PC-9 (cell line): ENCODE measurements around the gene ZFR.

Experiments used
- EZH2 ChIP-seq: fragments of 200-600 bp; sonication (generic); IDR thresholded peaks from 2 replicates; pipeline ENCODE4 v1.8.0; 2017; ENCODE audit warnings: antibody characterized with exemption, low read depth
- TF ChIP-seq, protein P1 (sequence below): fragments of 200-600 bp; sonication (generic); conservative IDR thresholded peaks from 2 replicates; pipeline ENCODE4 v1.6.1; 2017; ENCODE audit warnings: mixed run types, antibody characterized with exemption, mild to moderate bottlenecking, moderate library complexity

DNA sequence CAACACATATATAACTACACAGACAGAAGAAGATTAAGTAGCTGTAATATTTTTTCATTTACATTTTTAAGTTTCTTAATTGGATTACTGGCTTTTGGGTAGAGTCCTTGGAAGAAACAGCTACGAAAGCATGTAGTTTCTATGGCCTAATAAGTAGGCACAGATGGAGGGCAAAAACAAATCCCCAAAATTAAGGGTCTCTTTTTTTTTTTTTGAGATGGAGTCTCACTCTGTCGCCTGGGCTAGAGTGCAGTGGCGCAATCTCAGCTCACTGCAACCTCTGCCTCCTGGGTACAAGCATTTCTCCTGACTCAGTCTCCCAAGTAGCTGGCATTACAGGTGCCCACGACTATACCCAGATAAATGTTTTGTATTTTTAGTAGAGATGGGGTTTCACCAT, 104.7 kb downstream of the ZFR start:
- TF ChIP-seq, protein P1, sequence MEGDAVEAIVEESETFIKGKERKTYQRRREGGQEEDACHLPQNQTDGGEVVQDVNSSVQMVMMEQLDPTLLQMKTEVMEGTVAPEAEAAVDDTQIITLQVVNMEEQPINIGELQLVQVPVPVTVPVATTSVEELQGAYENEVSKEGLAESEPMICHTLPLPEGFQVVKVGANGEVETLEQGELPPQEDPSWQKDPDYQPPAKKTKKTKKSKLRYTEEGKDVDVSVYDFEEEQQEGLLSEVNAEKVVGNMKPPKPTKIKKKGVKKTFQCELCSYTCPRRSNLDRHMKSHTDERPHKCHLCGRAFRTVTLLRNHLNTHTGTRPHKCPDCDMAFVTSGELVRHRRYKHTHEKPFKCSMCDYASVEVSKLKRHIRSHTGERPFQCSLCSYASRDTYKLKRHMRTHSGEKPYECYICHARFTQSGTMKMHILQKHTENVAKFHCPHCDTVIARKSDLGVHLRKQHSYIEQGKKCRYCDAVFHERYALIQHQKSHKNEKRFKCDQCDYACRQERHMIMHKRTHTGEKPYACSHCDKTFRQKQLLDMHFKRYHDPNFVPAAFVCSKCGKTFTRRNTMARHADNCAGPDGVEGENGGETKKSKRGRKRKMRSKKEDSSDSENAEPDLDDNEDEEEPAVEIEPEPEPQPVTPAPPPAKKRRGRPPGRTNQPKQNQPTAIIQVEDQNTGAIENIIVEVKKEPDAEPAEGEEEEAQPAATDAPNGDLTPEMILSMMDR = no peak
- no peak for TF ChIP-seq EZH2
